Stimulated activated CD4-positive, alpha-beta T cell treated with anti-CD3 and anti-CD28 coated beads, Interleukin-1b, Interleukin-23, amount 100 ng/mL, for 1 hour (primary cell): ENCODE measurements around the gene TCHP.

Experiments used
- DNase-seq, 2 donors: peaks; one replicate each; pipeline ENCODE4 v3.0.0-alpha.2; 2020; ENCODE audit warnings: low read depth in 2 of 2

Gene TCHP

GRCh38 chr12:109961612-109962011 is 61.5 kb downstream of the TCHP start:
- no peak for DNase-seq

- DNase-seq, result no peak
Measured at GRCh38 chr12:109962398-109962797, 62.3 kb downstream of the TCHP start.

GRCh38 chr12:109963330-109963729 is 63.3 kb downstream of the TCHP start:
- DNase-seq, result no peak

GRCh38 chr12:109963743-109964429 is 63.8 kb downstream of the TCHP start:
- DNase-seq, result no peak

- DNase-seq, result no peak
Measured at GRCh38 chr12:109966546-109966945, 66.5 kb downstream of the TCHP start.

- no peak for DNase-seq
Measured at GRCh38 chr12:109967383-109968031, 67.4 kb downstream of the TCHP start.
